A673 (cell line): Measurements from ENCODE around the gene TENT5C.

Source experiments
- EZH2 ChIP-seq: fragments of 200-600 bp; sonication (generic); IDR thresholded peaks from 2 replicates; pipeline ENCODE4 v1.6.1; 2017; ENCODE audit warnings: borderline replicate concordance, low read depth, mild to moderate bottlenecking, mixed read lengths, antibody characterized with exemption, low read length; ENCODE audit not compliant: poor library complexity, severe bottlenecking
- TF ChIP-seq, protein P1 (sequence below): fragments of 300-800, 200-600 bp; sonication (generic); conservative IDR thresholded peaks from 2 replicates; pipeline ENCODE4 v1.5.1; 2017; ENCODE audit warnings: low read depth, mild to moderate bottlenecking, antibody characterized with exemption, low read length, moderate library complexity, mixed read lengths

DNA sequence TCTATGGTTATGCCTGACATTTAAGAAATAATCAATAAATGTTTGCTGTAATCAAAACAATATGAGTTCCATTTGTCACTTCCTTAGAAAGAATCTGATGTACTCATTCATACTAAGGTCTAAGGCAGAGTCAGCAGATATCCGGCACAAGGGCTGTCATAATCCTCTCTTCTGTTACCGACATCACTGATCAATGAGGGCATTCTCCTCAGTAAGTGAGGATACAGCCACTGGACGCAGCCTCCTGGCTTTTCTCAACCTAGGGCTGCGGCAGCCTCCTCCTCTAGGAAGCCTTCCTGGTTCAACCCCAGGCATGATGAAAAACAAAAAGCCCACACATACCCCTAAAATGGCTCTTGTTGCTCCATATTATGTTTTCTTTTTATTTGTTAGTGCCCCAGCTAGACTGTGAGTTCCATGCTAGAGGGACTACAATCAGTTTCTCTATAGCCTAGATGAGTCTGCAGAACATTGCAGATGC lies 40.7 kb upstream of the TENT5C start:
- TF ChIP-seq, protein P1, sequence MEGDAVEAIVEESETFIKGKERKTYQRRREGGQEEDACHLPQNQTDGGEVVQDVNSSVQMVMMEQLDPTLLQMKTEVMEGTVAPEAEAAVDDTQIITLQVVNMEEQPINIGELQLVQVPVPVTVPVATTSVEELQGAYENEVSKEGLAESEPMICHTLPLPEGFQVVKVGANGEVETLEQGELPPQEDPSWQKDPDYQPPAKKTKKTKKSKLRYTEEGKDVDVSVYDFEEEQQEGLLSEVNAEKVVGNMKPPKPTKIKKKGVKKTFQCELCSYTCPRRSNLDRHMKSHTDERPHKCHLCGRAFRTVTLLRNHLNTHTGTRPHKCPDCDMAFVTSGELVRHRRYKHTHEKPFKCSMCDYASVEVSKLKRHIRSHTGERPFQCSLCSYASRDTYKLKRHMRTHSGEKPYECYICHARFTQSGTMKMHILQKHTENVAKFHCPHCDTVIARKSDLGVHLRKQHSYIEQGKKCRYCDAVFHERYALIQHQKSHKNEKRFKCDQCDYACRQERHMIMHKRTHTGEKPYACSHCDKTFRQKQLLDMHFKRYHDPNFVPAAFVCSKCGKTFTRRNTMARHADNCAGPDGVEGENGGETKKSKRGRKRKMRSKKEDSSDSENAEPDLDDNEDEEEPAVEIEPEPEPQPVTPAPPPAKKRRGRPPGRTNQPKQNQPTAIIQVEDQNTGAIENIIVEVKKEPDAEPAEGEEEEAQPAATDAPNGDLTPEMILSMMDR: no peak
- no peak for TF ChIP-seq EZH2
